Endothelial cell of umbilical vein (primary cell): ENCODE results near the gene CSTF3. TPM values are rescaled to one million over a fixed set of nuclear protein-coding genes. Genes with fewer than 3 reads are reported as not detected.

Experiments used
- BruUV-seq: library from RNA; stranded (reverse); fragments of 400-500 nt; replicated peaks from 2 replicates; lab custom pipeline; 2021; lab: Mats Ljungman, UMichigan
- CTCF ChIA-PET: fragments of 300-600, 350-600 bp; sonication (Branson Sonifier 250); formaldehyde crosslinking; loops from one replicate; lab custom pipeline; 2021; ENCODE audit warnings: antibody characterized with exemption, inconsistent platforms; lab: Charles Lee
- POLR2A ChIA-PET: fragments of 300-600, 350-600 bp; sonication (Branson Sonifier 250); formaldehyde crosslinking; loops from one replicate; lab custom pipeline; 2021; ENCODE audit warnings: antibody characterized with exemption, inconsistent platforms; lab: Charles Lee
- DNase-seq: peaks from one replicate; pipeline ENCODE4 v3.0.0-alpha.2; 2011; ENCODE audit warnings: low read depth, low spot score
- FAIRE-seq: peaks from 2 replicates; lab custom pipeline; 2011; peaks lifted over from hg19 to GRCh38; lab: Jason Lieb, UNC
- H2AFZ ChIP-seq: 2 replicates; pipeline ENCODE4 v1.6.0; 2012; ENCODE audit warnings: low read depth, low read length, control low read depth, inconsistent platforms
- H3K27ac ChIP-seq: 2 replicates; pipeline ENCODE4 v1.5.1; 2011; ENCODE audit warnings: low read depth, mild to moderate bottlenecking, control low read depth, low read length, moderate library complexity; ENCODE audit not compliant: insufficient read depth
- H3K27me3 ChIP-seq, 2 experiments: 2 replicates each; pipeline versions ENCODE4 v1.6.0 to v1.6.1; 2011; ENCODE audit warnings: low read length in 2 of 2, mixed read lengths in 1 of 2; ENCODE audit not compliant: control insufficient read depth in 2 of 2, insufficient read depth in 2 of 2
- H3K36me3 ChIP-seq, 2 experiments: 2 replicates in 1 of 2; 3 replicates in 1 of 2; pipeline ENCODE4 v1.5.1; 2011; ENCODE audit warnings: low read length in 2 of 2, mild to moderate bottlenecking in 1 of 2, moderate library complexity in 1 of 2; ENCODE audit not compliant: control insufficient read depth in 2 of 2, insufficient read depth in 2 of 2; ENCODE audit errors: extremely low read depth in 1 of 2
- H3K4me1 ChIP-seq: 3 replicates; pipeline ENCODE4 v1.5.1; 2011; ENCODE audit warnings: mild to moderate bottlenecking, low read length; ENCODE audit not compliant: control insufficient read depth, insufficient read depth; ENCODE audit errors: extremely low read depth
- H3K4me2 ChIP-seq: 2 replicates; pipeline ENCODE4 v1.6.1; 2011; ENCODE audit warnings: low read length, control low read depth, mixed read lengths; ENCODE audit not compliant: insufficient read depth
- H3K4me3 ChIP-seq, 3 experiments: fragments of 200-600 bp in 1 of 3; sonication (generic), shearing (Covaris generic) in 1 of 3; replicated peaks in 1 of 3; 2 replicates each; pipeline ENCODE4 v1.5.1; 2011 to 2016; ENCODE audit warnings: control low read depth in 3 of 3, low read length in 3 of 3, mild to moderate bottlenecking in 2 of 3, inconsistent platforms in 1 of 3, low read depth in 1 of 3, moderate library complexity in 1 of 3; ENCODE audit not compliant: insufficient read depth in 1 of 3
- H3K79me2 ChIP-seq: 2 replicates; pipeline ENCODE4 v1.6.0; 2012; ENCODE audit warnings: low read length, inconsistent platforms; ENCODE audit not compliant: control insufficient read depth, insufficient read depth
- H3K9ac ChIP-seq: replicated peaks from 2 replicates; pipeline ENCODE3; 2011; ENCODE audit warnings: low read length, control low read depth; ENCODE audit not compliant: insufficient read depth; ENCODE audit errors: extremely low read depth
- H3K9me1 ChIP-seq: replicated peaks from 3 replicates; pipeline ENCODE4 v1.6.0; 2011; ENCODE audit warnings: mild to moderate bottlenecking, low read length; ENCODE audit not compliant: control insufficient read depth, insufficient read depth; ENCODE audit errors: extremely low read depth
- H3K9me3 ChIP-seq: replicated peaks from 2 replicates; pipeline ENCODE4 v1.5.1; 2012; ENCODE audit warnings: low read length, inconsistent platforms; ENCODE audit not compliant: control insufficient read depth, insufficient read depth
- H4K20me1 ChIP-seq: replicated peaks from 2 replicates; pipeline ENCODE3; 2011; ENCODE audit warnings: mild to moderate bottlenecking, low read length; ENCODE audit not compliant: control insufficient read depth, insufficient read depth; ENCODE audit errors: extremely low read depth
- CTCF ChIP-seq, 2 donors: IDR thresholded peaks; 1 replicate in 1 of 2; 2 replicates in 1 of 2; pipeline ENCODE4 v1.5.1; 2011; ENCODE audit warnings: low read length in 2 of 2, mild to moderate bottlenecking in 2 of 2, moderate library complexity in 2 of 2, control low read depth in 1 of 2, inconsistent platforms in 1 of 2, low read depth in 1 of 2; ENCODE audit not compliant: insufficient read depth in 1 of 2; ENCODE audit errors: extremely low read depth in 1 of 2
- EZH2 ChIP-seq: IDR thresholded peaks from 2 replicates; pipeline ENCODE4 v1.6.1; 2012; ENCODE audit warnings: borderline replicate concordance, low read depth, mild to moderate bottlenecking, moderate library complexity, low read length, inconsistent platforms; ENCODE audit not compliant: severe bottlenecking
- FOS ChIP-seq: IDR thresholded peaks from 2 replicates; pipeline ENCODE4 v1.6.1; 2011; ENCODE audit warnings: mild to moderate bottlenecking, low read length, moderate library complexity, borderline replicate concordance; ENCODE audit not compliant: insufficient read depth
- GATA2 ChIP-seq: IDR thresholded peaks from 2 replicates; pipeline ENCODE4 v1.7.0; 2011; ENCODE audit warnings: low read depth, mild to moderate bottlenecking, moderate library complexity, mixed read lengths, low read length; ENCODE audit not compliant: insufficient read length, insufficient read depth
- JUN ChIP-seq: IDR thresholded peaks from 2 replicates; pipeline ENCODE4 v1.6.1; 2011; ENCODE audit warnings: borderline replicate concordance, low read depth; ENCODE audit not compliant: insufficient read length, insufficient read depth
- MAX ChIP-seq: IDR thresholded peaks from 2 replicates; pipeline ENCODE4 v1.6.1; 2011; ENCODE audit not compliant: insufficient read depth, insufficient read length
- MYC ChIP-seq: IDR thresholded peaks from one replicate; pipeline ENCODE4 v1.6.1; 2011; ENCODE audit warnings: mild to moderate bottlenecking, low read depth, low read length
- POLR2A ChIP-seq: IDR thresholded peaks from 2 replicates; pipeline ENCODE4 v1.6.1; 2012; ENCODE audit warnings: low read depth, mild to moderate bottlenecking, control low read depth, low read length
- POLR2AphosphoS5 ChIP-seq: IDR thresholded peaks from 2 replicates; pipeline ENCODE4 v1.6.1; 2012; ENCODE audit warnings: low read depth, mild to moderate bottlenecking, control low read depth, low read length, moderate library complexity; ENCODE audit not compliant: insufficient read depth
- dilution Hi-C: fragments of 300-500 bp; cut with MboI; formaldehyde crosslinking; loops from one replicate; pipeline ENCODE4 v1.15.0; 2019; ENCODE audit warnings: low sequenced_read_pairs; ENCODE audit not compliant: extremely low pct_ligation_motif_present
- intact Hi-C: fragments of 100-400 bp; cut with micrococcal nuclease; formaldehyde crosslinking; loops from one replicate; pipeline ENCODE4 v1.10.0; 2022
- polyA plus RNA-seq, 4 experiments: library from polyadenylated mRNA; depleted of rRNA in 3 of 4; stranded (reverse) in 3 of 4; unstranded in 1 of 4; fragments of >200 nt; gene quantifications; 2 replicates each; pipeline versions ENCODE4 v1.2.1 to v1.2.3, GENCODE V29; 2011 to 2012; ENCODE audit warnings: missing spikeins in 1 of 4
- total RNA-seq: library from RNA; stranded (reverse); gene quantifications from 2 replicates; pipeline ENCODE4 v1.2.3, GENCODE V29; 2021

The CSTF3 gene
- total and polyA plus RNA-seq, 2 donors (not counting 3 experiments of a cell fraction or from before 2014, with no cell fraction given), result 18.3 to 46.6 TPM

GRCh38 chr11:33064033-33064825, 97.1 kb downstream of the CSTF3 start:
- Histone ChIP-seq H3K9me1 (no peaks in the 10 kb centered on the region), H3K9me3 (no peaks in the 10 kb centered on the region), H3K27me3 (no peaks in the 10 kb centered on the region), H3K4me2 (no peak overlapping the region), H3K9ac (no peak overlapping the region), H2AFZ (no peak overlapping the region), H3K4me1 (peaks cover 2% of the 10 kb centered on the region), H3K27ac (no peak overlapping the region), H4K20me1 (no peaks in the 10 kb centered on the region), H3K79me2 (no peaks in the 10 kb centered on the region), H3K4me3 (no peak overlapping the region), H3K36me3 (peaks cover 0 to 5% of the 10 kb centered on the region in 2 experiments)
- POLR2A ChIA-PET, result no interaction called here
- BruUV-seq, result no TSS peak
- CTCF ChIA-PET, result interaction anchor here (0.9 to 3.3 kb wide), 11 partner anchors 10 to 255 kb away, joined by 3 to 32 read pairs (median 10); partner anchors contain the start of gene TCP11L1
- intact Hi-C loops (loop anchor here (2.0 kb wide), 1 partner anchor 179 kb away; no protein-coding TSS in a partner anchor), dilution Hi-C loops (no loop called here)
- no peak for DNase-seq
- TF ChIP-seq MAX, result no peak
- TF ChIP-seq FOS, result no peak
- no peak for TF ChIP-seq GATA2
- no peak for TF ChIP-seq POLR2AphosphoS5
- TF ChIP-seq POLR2A, result no peak
- no peak for TF ChIP-seq EZH2
- TF ChIP-seq MYC, result no peak
- TF ChIP-seq JUN, result no peak
- no peak for TF ChIP-seq CTCF (IDR thresholded peaks at IDR 0.05; ENCODE audit: extremely low read depth in 1 of 2, insufficient read depth in 1 of 2, low read depth in 1 of 2, low read length in 2 of 2)
- FAIRE-seq, result no peak
